Testis (tissue), 3 donors: Measurements from ENCODE around the gene FBXO41. TPM values are rescaled to one million over a fixed set of nuclear protein-coding genes. Genes with fewer than 3 reads are reported as not detected.

ENCODE experiments used
- DNase-seq: peaks from one replicate; pipeline ENCODE4 v3.0.0-alpha.2; 2019
- H3K27ac ChIP-seq, 2 donors: fragments of 200-600 bp; sonication (generic); one replicate each; pipeline ENCODE4 v1.5.1; 2019
- H3K27me3 ChIP-seq: fragments of 200-600 bp; sonication (generic); one replicate; pipeline ENCODE4 v1.5.1; 2019
- H3K36me3 ChIP-seq: fragments of 200-600 bp; sonication (generic); one replicate; pipeline ENCODE4 v1.5.1; 2017; ENCODE audit warnings: low read depth; ENCODE audit errors: missing control alignments
- H3K4me1 ChIP-seq: fragments of 200-600 bp; sonication (generic); one replicate; pipeline ENCODE4 v1.5.1; 2019
- H3K4me3 ChIP-seq, 2 donors: fragments of 200-600 bp; sonication (generic); one replicate each; pipeline ENCODE4 v1.5.1; 2017 to 2019
- H3K9me3 ChIP-seq: fragments of 200-600 bp; sonication (generic); one replicate; pipeline ENCODE4 v1.5.1; 2017
- POLR2A ChIP-seq: fragments of 450-650 bp; IDR thresholded peaks from one replicate; pipeline ENCODE4 v1.6.1; 2017; ENCODE audit warnings: antibody characterized with exemption, mild to moderate bottlenecking, moderate library complexity
- WGBS, 2 donors: methylation state at CpG; one replicate each; pipeline ENCODE4 v1.1.5; 2018; 5-methylcytosine and 5-hydroxymethylcytosine counted together
- intact Hi-C: fragments of 100-400 bp; cut with DNase I; formaldehyde crosslinking; loops from one replicate; pipeline ENCODE4 v1.15.1; 2023; ENCODE audit warnings: low total_unique reads
- polyA plus RNA-seq: library from polyadenylated mRNA; stranded (reverse); fragments of 350-450 nt; fragmentation: Illumina TruSeq; extraction: RNeasy Lipid Tissue Mini Kit (QIAGEN cat#74804); gene quantifications from one replicate; pipeline ENCODE4 v1.2.3, GENCODE V29; 2014; ENCODE audit warnings: low read depth, low replicate concordance; ENCODE audit not compliant: insufficient read depth
- total RNA-seq, 2 donors: library from RNA; depleted of rRNA; stranded (reverse); fragments of >200 nt; gene quantifications; one replicate each; pipeline ENCODE4 v1.2.3, GENCODE V29; 2016
- TF ChIP-seq, protein P1 (sequence below), 3 experiments: fragments of 450-650 bp in 2 of 3; fragments of 200-600 bp in 1 of 3; sonication (generic) in 1 of 3; IDR thresholded peaks; one replicate each; pipeline ENCODE4 v1.5.1; 2016 to 2019; ENCODE audit warnings: antibody characterized with exemption in 3 of 3, mild to moderate bottlenecking in 2 of 3, moderate library complexity in 1 of 3

FBXO41 gene
- total and polyA plus RNA-seq, 3 donors from 2014 or later, result 4.9 to 12.4 (median 11.1) TPM

DNA sequence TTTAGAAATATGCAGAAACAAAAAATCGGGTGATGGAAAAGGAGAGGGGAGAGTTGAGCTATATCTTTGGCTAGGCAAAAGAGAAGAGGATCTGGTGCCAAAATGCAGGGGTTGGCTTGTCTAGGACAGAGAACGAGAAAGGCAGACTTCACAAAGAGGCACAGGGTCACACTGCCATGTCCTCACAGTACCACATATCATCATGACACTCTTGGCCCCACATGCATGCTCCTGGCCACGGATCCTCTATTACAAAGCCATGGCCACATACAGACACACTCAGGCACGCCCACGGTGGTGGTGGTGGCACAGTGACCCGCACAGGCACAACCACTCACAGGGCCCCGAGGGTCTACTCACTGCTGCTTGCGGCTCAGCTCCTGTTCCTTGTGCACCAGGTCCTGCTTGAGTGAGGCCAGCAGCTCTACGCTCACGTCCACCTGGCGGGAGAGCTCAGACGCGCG is 15.9 kb downstream of the FBXO41 start:
- H3K27me3 ChIP-seq, result no peaks in the 10 kb centered on the region
- intact Hi-C loops, result no loop called here
- H3K9me3 ChIP-seq, result no peaks in the 10 kb centered on the region
- H3K27ac ChIP-seq, result no peak overlapping the region
- WGBS, 2 donors, result 55 to 59% methylated on average over 7 to 14 of the region's 14 CpGs
- DNase-seq, result no peak
- no peaks in the 10 kb centered on the region for H3K36me3 ChIP-seq
- no peaks in the 10 kb centered on the region for H3K4me1 ChIP-seq
- peak overlapping the region; percentile 41 to 51 for H3K4me3 ChIP-seq
- TF ChIP-seq POLR2A, result no peak
- TF ChIP-seq, protein P1, sequence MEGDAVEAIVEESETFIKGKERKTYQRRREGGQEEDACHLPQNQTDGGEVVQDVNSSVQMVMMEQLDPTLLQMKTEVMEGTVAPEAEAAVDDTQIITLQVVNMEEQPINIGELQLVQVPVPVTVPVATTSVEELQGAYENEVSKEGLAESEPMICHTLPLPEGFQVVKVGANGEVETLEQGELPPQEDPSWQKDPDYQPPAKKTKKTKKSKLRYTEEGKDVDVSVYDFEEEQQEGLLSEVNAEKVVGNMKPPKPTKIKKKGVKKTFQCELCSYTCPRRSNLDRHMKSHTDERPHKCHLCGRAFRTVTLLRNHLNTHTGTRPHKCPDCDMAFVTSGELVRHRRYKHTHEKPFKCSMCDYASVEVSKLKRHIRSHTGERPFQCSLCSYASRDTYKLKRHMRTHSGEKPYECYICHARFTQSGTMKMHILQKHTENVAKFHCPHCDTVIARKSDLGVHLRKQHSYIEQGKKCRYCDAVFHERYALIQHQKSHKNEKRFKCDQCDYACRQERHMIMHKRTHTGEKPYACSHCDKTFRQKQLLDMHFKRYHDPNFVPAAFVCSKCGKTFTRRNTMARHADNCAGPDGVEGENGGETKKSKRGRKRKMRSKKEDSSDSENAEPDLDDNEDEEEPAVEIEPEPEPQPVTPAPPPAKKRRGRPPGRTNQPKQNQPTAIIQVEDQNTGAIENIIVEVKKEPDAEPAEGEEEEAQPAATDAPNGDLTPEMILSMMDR (IDR thresholded peaks at IDR 0.05), result no peak

DNA sequence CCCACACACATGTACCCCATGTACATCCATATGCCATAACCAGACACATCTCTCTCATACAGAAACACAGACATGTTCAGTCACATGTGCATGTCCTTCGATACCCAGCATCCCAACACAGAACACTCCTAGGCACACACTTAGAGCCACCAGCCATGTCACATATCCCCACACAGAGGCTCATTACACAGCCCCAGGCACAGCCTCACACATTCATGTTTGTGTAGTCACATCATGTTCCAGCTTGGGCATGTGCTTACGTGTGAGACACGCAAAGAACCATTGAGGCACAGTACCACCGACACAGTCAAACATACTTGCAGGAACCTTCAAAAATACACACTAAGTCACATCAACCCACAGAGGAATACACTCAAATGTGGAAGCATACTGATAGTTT is 17.3 kb downstream of the FBXO41 start:
- H3K27ac ChIP-seq, result no peak overlapping the region
- H3K36me3 ChIP-seq, result no peaks in the 10 kb centered on the region
- intact Hi-C loops, result no loop called here
- 94% methylated on average over 4 of the region's 4 CpGs for WGBS, 2 donors
- no peaks in the 10 kb centered on the region for H3K4me1 ChIP-seq
- H3K4me3 ChIP-seq, result no peak overlapping the region
- no peak for DNase-seq
- no peaks in the 10 kb centered on the region for H3K9me3 ChIP-seq
- TF ChIP-seq, protein P1 (IDR thresholded peaks at IDR 0.05), result no peak
- no peak for TF ChIP-seq POLR2A
- no peaks in the 10 kb centered on the region for H3K27me3 ChIP-seq

DNA sequence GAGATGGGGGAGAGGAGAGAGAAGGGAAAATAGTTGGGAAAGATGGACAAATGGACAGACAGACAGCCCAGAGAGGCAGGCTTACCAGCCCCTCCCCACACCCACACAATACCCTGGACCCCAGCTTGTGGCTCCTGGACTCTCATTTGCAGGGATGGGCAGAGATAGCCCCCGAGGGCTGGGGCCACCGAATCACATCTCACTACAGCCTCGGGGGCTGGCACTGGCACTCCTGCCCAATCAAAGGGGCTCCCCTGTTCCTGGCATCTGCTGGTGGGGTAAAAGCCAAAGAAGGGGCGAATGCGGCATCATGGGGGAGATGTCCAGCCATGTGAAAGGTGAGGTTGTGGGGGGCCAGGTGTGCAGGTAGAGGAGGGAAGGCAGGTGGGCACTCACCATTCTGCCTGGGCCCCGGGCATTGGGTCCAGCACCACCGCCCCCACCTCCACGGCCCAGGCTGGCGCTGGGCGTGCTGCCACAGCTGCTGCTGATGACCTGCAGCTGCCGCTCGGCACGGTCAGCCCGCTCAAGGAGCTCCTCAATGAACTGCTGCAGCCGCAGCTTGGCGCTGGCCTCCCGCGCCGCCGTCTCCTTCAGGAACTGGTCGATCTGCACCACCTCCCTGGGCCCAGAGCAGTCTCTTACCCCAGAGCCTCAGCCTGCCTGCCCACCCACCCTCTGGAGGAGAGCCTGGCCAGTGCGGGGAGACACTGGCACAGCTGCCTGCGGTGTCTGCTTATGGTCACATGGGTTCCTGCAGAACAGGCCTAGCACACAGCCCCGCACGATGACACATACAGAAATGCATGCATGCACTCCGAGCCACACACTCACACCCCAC is 18.0 kb downstream of the FBXO41 start:
- 94 to 95% methylated on average over 21 to 26 of the region's 26 CpGs for WGBS, 2 donors
- no peaks in the 10 kb centered on the region for H3K27me3 ChIP-seq
- intact Hi-C loops, result no loop called here

DNA sequence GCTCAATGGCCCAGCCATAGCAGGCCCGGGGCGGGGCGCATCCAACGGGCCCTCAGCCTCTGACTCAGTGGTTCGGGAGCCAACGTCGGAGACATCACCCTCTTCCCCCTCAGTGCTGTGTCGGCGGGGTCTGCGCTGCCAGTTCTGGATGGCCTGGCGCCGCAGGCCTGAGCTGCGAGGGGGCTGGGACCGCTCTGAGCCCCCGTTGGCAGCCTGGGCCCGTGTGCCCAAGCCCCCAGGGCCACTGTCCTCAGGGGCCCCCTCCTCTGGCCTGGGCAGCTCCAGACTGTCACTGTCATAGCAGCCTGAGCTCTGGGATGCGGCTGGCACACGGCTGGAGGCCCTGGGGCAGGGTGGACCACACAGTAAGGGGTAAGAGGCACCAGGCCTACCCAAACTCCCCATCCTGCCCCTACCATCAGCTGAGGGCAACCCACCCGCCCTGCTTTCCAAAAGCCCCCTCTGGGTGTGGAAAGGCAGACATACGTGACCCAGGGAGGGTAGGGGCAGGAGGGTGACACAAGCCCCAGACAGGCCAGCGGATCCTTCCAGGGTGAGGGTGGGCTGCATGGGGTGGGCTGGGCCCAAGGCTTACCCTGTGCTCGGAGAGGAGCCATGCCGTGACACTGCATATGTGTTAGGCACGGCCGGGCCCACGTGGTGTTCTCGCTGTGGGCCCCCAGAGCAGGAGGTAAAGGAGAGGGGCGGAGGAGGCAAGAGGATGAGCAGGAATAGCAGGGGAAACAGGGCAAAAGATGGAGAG is 18.8 kb downstream of the FBXO41 start:
- Histone ChIP-seq H3K27me3 (no peaks in the 10 kb centered on the region), H3K9me3 (no peaks in the 10 kb centered on the region), H3K27ac (no peak overlapping the region), H3K36me3 (no peaks in the 10 kb centered on the region), H3K4me3 (no peak overlapping the region), H3K4me1 (no peaks in the 10 kb centered on the region)
- DNase-seq, result no peak
- TF ChIP-seq, protein P1 (IDR thresholded peaks at IDR 0.05), result no peak
- TF ChIP-seq POLR2A, result no peak
- 90 to 94% methylated on average over 8 to 27 of the region's 28 CpGs for WGBS, 2 donors
- intact Hi-C loops, result no loop called here

More for the DNA sequence above, 18.0 kb downstream of the FBXO41 start:
- no peaks in the 10 kb centered on the region for H3K36me3 ChIP-seq
- H3K4me3 ChIP-seq, result no peak overlapping the region
- H3K4me1 ChIP-seq, result no peaks in the 10 kb centered on the region
- H3K9me3 ChIP-seq, result no peaks in the 10 kb centered on the region
- no peak for DNase-seq
- TF ChIP-seq, protein P1 (IDR thresholded peaks at IDR 0.05), result no peak
- no peak for TF ChIP-seq POLR2A
- no peak overlapping the region for H3K27ac ChIP-seq
